Peyer's patch (tissue), 4 donors: Measurements from ENCODE around the gene USP6NL.

Experiments used
- POLR2A ChIP-seq, 2 donors: fragments of 450-650 bp; IDR thresholded peaks; one replicate each; pipeline ENCODE4 v1.5.1; 2017; ENCODE audit warnings: antibody characterized with exemption in 2 of 2, mild to moderate bottlenecking in 2 of 2, moderate library complexity in 2 of 2
- TF ChIP-seq, protein P1 (sequence below), 6 experiments: fragments of 450-650 bp in 4 of 6; fragments of 200-600 bp in 2 of 6; sonication (generic) in 1 of 6; IDR thresholded peaks; one replicate each; pipeline ENCODE4 v1.5.1; 2017 to 2019; ENCODE audit warnings: antibody characterized with exemption in 6 of 6, mild to moderate bottlenecking in 3 of 6, moderate library complexity in 1 of 6

DNA sequence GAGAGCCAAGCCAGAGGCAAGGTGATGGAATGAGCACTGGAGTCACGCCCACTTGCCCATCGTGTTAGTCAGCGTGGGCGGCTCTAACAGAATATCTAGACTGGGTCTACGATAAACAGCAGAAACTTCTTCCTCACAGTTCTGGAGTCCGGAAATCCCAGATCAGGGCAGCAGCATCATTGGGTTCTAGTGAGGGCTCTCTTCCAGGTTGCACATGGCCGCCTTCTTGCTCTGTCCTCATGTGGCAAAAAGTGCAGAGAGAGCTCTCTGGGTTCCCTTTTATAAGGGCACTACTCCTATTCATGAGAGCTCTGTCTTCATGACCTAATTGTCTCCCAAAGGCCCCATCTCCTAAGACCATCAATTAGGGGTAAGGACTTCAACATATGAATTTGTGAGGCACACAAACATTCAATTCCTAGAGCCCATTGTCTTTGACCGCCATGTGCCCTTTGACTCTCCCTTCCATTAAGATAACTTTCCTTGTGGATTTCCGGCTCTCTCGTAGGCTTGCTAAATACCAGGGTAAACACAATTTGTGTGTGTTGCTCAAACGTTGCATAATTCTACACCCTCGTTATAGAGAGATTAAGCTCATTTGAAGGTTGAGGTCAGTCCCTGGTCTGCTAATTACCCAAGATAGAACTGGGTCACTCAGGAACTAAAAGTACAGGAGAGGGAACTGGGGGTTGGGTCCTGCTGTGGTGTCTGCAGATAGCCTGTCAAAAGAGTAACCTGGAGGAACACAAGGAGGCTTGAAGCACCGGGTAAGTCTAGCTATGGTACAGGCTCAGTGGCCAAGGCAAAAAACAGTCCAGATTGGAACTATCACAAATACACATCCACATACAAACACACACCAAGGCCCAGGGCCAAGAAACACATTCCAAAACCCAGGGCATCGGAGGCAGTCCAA, 28.7 kb upstream of the USP6NL start:
- TF ChIP-seq, protein P1, sequence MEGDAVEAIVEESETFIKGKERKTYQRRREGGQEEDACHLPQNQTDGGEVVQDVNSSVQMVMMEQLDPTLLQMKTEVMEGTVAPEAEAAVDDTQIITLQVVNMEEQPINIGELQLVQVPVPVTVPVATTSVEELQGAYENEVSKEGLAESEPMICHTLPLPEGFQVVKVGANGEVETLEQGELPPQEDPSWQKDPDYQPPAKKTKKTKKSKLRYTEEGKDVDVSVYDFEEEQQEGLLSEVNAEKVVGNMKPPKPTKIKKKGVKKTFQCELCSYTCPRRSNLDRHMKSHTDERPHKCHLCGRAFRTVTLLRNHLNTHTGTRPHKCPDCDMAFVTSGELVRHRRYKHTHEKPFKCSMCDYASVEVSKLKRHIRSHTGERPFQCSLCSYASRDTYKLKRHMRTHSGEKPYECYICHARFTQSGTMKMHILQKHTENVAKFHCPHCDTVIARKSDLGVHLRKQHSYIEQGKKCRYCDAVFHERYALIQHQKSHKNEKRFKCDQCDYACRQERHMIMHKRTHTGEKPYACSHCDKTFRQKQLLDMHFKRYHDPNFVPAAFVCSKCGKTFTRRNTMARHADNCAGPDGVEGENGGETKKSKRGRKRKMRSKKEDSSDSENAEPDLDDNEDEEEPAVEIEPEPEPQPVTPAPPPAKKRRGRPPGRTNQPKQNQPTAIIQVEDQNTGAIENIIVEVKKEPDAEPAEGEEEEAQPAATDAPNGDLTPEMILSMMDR (IDR thresholded peaks at IDR 0.05), result no peak
- TF ChIP-seq POLR2A (IDR thresholded peaks at IDR 0.05), result no peak
